ENCODE data around the gene STPG3. TPM values are rescaled to one million over a fixed set of nuclear protein-coding genes. Genes with fewer than 3 reads are reported as not detected.
A peak's percentile ranks its signal among the peaks of the same experiment; 100 is the strongest.

STPG3 gene
- total RNA-seq, 4 donors from 2014 or later, result not detected

- Histone ChIP-seq H3K9me3 (no peaks in the 10 kb centered on the region), H3K27me3 (no peaks in the 10 kb centered on the region), H3K4me3 (peak within 1 kb of the TSS; percentile 58 to 63), H3K4me1 (peaks cover 0 to 19% of the 10 kb centered on the region in 2 donors), H3K27ac (peak within 1 kb of the TSS; percentile 76 to 90), H3K36me3 (no peaks in the 10 kb centered on the region)
- no peak for DNase-seq
- intact Hi-C loops (cut with DNase I; ENCODE audit: low total_unique reads), result loop anchor here (10.0 kb wide), 1 partner anchor 108 kb away; the partner anchor contains the start of gene DPP7
- TF ChIP-seq POLR2A (IDR thresholded peaks at IDR 0.05), result no peak
- TF ChIP-seq CTCF (IDR thresholded peaks at IDR 0.05), result no peak
Measured at GRCh38 chr9:137222190-137223077, 28.7 kb upstream of the STPG3 start, which contains the start of gene RNF208. TSS of gene RNF208 (minus strand) at chr9:137222240. CDS start at chr9:137221212, 1,028 bp downstream.

- intact Hi-C loops (cut with DNase I; ENCODE audit: low total_unique reads), result loop anchor here (10.0 kb wide), 1 partner anchor 109 kb away; the partner anchor contains the start of gene DPP7
- no peaks in the 10 kb centered on the region for H3K9me3 ChIP-seq
- H3K27ac ChIP-seq, result peak overlapping the region; percentile 76 to 90
- no peaks in the 10 kb centered on the region for H3K36me3 ChIP-seq
- peaks cover 3 to 4% of the 10 kb centered on the region in 2 donors for H3K27me3 ChIP-seq
- H3K4me1 ChIP-seq, result peaks cover 0 to 13% of the 10 kb centered on the region in 2 donors
- H3K4me3 ChIP-seq, result peak overlapping the region; percentile 58 to 63
- TF ChIP-seq CTCF (IDR thresholded peaks at IDR 0.05) (peak in 1 of 4 experiments; percentile 38), POLR2A (IDR thresholded peaks at IDR 0.05) (peak; percentile 13 to 67)
- peak; percentile 98 to 99 for DNase-seq
Measured at GRCh38 chr9:137223078-137223970, 27.8 kb upstream of the STPG3 start.

- Histone ChIP-seq H3K27ac (peak within 1 kb of the TSS; percentile 76 to 90), H3K27me3 (peaks cover 9 to 20% of the 10 kb centered on the region in 2 donors), H3K4me1 (peaks cover 0 to 13% of the 10 kb centered on the region in 2 donors), H3K4me3 (peak within 1 kb of the TSS; percentile 58 to 63), H3K9me3 (no peaks in the 10 kb centered on the region), H3K36me3 (no peaks in the 10 kb centered on the region)
- intact Hi-C loops (cut with DNase I; ENCODE audit: low total_unique reads), result loop anchor here (10.0 kb wide), 1 partner anchor 110 kb away; the partner anchor contains the start of gene DPP7
- no peak for DNase-seq
- TF ChIP-seq CTCF (IDR thresholded peaks at IDR 0.05) (no peak), POLR2A (IDR thresholded peaks at IDR 0.05) (no peak)
Measured at GRCh38 chr9:137224830-137225694, 26.0 kb upstream of the STPG3 start, which contains the start of gene CYSRT1. TSS of gene CYSRT1 (plus strand) at chr9:137225174. CDS start at chr9:137225622, 448 bp downstream.

GRCh38 chr9:137225699-137226331 lies 25.3 kb upstream of the STPG3 start:
- peaks cover 9 to 24% of the 10 kb centered on the region in 2 donors for H3K27me3 ChIP-seq
- no peak overlapping the region for H3K4me3 ChIP-seq
- no peak for TF ChIP-seq CTCF (IDR thresholded peaks at IDR 0.05)
- no peak for TF ChIP-seq POLR2A (IDR thresholded peaks at IDR 0.05)
- no peak for DNase-seq
- H3K9me3 ChIP-seq, result no peaks in the 10 kb centered on the region
- peaks cover 0 to 13% of the 10 kb centered on the region in 2 donors for H3K4me1 ChIP-seq
- intact Hi-C loops (cut with DNase I; ENCODE audit: low total_unique reads), result loop anchor here (10.0 kb wide), 1 partner anchor 111 kb away; the partner anchor contains the start of gene DPP7
- no peaks in the 10 kb centered on the region for H3K36me3 ChIP-seq
- H3K27ac ChIP-seq, result no peak overlapping the region
